ENCODE results near the gene PRRX2.

DNA sequence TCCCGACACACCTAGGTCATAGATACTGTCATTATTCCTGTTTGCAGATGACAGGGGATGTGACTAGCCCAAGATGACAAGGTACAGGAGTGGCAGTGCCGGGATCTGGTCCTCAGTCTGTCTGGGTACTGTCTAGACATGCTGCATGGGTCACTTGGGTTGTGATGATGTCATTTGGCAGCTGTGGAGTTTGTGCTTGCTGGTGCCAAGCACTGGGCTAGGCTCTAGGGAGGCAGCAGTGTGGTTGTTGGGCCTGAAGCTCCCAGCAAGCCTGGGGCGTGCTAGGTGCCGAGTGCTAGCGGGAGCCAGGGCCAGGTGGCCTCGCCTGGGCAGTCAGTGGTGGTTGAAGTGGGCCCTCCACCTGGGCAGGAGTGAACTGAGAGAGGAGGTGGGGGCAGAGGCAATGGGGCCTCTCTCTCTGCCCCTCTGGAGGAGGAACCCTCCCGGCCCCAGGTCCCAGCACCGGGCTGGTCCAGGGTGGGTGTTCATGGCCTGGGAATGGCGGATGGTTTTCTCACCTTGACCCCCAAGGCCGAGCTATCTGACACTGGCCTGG, 14.7 kb upstream of the PRRX2 start:
- TF ChIP-seq CTCF (optimal IDR thresholded peaks at IDR 0.05 in 1 of 3, IDR thresholded peaks at IDR 0.05 in 1 of 3, conservative IDR thresholded peaks at IDR 0.05 in 1 of 3; ENCODE audit: extremely low read depth in 1 of 3, insufficient read depth in 2 of 3, low read length in 3 of 3) (no peak), EZH2 (IDR thresholded peaks at IDR 0.05; ENCODE audit: low read length) (no peak)
